NCI-H2196 treated with DMSO at 0.1 percent for 48 hours (cell line): ENCODE data around the gene PIAS4.

Source experiments
- DNase-seq: peaks from one replicate; lab custom pipeline; 2025; ENCODE audit not compliant: unreplicated experiment; lab: John Stamatoyannopoulos, UW

PIAS4 gene

GRCh38 chr19:4038661-4039423 is 31.3 kb downstream of the PIAS4 start:
- DNase-seq = no peak

- no peak for DNase-seq
Observed at GRCh38 chr19:4042064-4042730, 34.7 kb downstream of the PIAS4 start.

DNA sequence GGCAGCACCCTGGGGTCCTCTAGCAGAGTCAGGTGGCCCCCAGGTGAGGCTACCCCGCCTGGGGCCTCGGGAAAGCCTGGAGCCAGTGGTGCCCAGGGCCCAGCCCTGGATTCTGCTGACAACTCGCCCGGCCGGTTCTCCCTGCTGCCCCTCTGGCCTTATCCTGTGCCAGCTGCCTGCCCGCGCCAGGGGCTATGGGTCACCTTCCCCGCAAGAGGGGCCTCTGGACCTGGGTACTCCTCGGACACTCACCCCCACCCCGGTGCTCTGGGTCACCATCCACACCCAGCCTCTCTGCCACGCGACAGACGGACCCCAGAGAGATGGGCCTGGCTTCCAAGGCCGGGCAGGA is 35.2 kb downstream of the PIAS4 start:
- no peak for DNase-seq

DNA sequence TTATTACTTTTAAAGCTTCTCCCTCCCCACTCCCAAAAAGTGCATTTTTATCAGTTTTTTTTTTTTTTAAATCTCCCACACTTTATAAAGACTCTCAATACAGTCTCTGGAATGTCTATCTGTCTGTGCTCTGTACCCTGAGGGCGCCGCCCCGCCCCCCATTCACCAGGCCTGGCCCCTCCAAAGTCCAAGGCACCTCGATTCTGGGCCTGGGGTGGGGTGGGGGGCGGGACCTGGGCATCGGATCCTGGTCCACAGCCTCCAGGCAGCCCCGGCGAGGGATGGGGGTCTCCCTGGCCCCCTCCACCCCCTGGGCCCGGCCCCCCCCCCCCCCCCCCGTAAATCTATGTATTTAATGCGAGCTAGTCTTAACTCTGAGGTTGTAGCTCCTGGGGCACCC is 35.9 kb downstream of the PIAS4 start:
- DNase-seq = no peak

GRCh38 chr19:4043966-4044715 is 36.6 kb downstream of the PIAS4 start:
- DNase-seq = no peak

DNA sequence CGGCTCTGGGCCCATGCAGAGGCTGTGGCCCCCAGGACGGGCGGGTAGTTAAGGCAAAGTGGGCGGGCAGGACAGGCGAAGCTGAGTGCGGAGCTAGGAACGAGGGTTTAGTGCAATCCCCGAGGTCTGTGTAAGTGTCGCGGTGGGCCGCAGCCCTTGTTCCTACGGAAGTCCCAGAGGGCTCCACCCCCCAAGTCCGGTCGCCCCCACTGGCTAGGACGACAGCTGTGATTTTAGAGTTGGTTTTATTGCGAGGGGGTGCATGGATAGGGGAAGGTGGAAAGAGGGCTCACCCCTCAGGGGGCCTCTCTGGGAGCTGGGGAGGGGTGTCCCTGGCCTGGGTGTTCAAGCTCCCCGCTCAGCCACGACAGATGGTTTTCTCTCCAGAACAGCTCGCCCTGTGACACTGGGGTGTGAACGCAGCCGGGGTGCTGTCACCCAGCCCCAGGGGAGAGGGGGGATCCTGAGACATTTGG is 37.5 kb downstream of the PIAS4 start:
- no peak for DNase-seq

DNA sequence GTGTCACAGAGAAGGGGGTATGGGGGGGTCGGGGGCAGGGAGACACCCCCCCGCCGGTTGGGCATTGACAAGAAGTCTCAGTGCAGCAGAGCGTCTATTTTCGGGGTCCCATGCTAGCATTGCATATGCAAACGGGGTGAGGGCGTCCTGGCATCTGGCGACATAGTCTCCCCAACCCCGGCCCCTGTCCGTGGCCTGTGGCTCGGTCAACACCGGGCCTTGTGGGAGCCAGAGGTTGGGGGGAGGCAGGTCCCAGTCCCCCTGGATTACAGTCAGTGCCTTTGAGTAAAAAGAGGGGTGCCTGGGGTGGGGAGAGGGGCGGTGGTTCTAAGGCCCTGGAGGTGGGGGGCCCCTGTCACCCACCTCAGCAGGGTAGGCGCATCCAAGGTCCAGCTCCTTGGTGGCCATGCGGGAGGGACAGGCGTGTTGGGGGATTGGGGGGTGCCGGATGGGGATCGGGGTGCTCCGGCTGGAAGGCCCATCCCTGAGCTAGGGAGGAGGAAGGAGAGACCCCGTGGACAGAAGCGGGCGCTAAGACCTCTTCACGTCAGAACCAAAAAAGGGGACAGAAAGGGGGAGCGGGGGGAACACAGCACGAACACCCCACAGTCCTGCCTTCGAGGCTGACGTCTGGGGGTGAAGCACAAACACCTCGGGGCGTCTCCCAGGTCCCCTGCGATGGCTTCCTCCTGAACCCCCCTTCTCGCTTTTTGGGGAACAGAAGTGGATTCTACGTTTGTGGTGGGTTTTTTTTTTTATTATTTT is 38.2 kb downstream of the PIAS4 start:
- DNase-seq = no peak

- DNase-seq = no peak
Observed at GRCh38 chr19:4046362-4046691, 38.8 kb downstream of the PIAS4 start.

- DNase-seq = no peak
Observed at GRCh38 chr19:4046946-4047683, 39.6 kb downstream of the PIAS4 start.

DNA sequence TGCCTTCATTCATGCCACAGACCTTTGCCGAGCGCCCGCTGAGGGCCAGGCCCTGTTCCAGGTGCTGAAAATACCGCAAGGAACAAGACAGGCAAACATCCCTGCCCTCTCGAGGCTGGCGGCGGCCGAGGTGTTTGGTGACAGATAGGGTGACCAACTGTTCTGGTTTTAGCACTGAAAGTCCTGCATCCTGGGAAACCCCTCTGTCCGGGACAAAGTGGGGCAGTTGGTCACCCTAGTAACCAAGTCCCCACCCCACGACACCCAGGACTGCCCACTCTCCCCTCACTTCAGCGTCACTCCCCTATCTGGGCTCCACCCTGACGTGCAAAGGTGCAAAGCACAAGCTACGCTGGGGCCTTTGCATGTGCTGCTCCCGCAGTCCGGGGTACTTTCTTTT is 41.9 kb downstream of the PIAS4 start:
- DNase-seq = no peak

- DNase-seq = no peak
Observed at GRCh38 chr19:4051175-4052101, 43.9 kb downstream of the PIAS4 start.

DNA sequence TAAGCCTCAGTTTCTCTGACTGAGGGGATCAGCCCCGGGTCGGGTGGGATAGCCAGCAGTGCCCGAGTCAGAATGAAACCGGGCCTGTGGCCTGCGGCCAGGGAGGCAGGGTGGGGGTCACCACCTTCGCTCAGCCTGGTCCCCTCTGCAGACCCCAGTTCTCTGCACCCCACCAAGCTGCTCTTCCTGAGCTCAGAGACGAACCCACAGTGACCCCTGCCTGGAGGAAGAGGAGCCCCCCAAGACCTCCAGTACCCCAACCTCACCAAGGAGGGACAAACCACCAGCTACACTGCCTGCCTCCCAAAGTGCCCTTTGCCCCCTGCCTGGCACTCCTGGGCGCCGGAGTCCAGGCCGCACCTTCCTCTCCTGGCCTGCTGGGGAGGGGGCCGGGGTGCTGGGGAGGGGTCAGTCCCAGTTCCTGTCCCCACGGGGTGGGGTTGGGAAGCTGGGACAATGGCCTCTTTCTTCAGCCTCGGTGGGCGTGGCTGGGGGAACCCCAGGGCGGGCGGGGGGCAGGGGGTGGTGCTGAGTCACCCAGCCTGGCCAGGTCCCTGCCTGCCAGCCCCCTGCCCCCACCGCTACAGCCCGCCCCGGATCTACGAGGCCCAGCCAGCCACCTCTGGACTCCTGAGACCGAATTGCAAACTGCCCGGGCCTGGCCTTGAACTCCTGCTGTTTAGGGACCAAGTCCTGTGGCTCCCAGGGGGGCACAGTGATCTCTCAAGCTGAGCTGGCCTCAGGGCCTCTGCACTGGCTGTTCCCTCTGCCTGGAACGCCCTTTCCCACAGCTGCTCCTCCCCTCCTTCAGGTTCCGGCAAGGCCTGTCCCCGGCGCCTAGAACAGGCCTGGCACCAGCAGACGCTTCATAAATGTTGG is 44.8 kb downstream of the PIAS4 start:
- no peak for DNase-seq

- DNase-seq = no peak
Observed at GRCh38 chr19:4052993-4053422, 45.5 kb downstream of the PIAS4 start.

DNA sequence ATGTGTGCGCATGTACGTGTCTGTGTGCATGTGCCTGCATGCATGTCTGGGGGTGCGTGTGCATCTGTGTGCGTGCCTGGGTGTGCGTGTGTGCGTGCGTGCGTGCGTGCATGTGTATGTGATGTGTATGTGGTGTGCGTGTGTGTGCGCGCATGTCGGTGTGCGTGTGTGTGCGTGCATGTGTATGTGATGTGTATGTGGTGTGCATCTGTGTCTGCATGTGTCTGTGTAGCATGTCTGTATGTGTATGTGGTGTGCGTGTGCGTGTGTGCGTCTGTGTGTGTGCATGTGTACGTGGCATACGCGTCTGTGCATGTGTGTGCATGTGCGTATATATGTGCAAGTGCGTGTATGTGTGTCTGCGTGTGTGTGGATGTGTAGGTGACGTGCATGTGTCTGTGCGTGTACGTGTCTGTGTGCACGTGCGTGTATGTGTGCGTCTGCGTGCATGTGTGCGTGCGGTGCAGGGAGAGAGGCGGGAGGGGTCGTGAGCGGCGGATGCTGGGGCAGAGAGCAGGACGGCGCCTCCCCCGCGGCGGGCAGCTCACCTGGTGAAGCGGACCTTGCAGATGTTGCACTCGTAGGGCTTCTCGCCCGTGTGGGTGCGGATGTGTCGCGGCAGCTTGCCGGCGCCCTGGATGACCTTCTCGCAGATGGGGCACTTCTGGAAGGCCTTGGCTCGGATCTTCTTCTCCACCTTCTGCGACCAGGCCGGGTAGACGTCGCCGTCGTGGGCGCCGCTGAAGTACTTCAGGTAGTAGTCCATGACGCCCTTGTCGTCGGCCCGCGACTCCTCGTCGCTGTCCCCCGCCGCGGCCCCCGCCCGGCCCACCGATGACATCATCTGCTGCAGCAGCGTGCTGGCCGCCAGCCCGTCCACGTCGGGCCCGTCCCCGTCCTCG is 46.1 kb downstream of the PIAS4 start:
- no peak for DNase-seq

- DNase-seq = no peak
Observed at GRCh38 chr19:4054441-4055208, 47.1 kb downstream of the PIAS4 start.

DNA sequence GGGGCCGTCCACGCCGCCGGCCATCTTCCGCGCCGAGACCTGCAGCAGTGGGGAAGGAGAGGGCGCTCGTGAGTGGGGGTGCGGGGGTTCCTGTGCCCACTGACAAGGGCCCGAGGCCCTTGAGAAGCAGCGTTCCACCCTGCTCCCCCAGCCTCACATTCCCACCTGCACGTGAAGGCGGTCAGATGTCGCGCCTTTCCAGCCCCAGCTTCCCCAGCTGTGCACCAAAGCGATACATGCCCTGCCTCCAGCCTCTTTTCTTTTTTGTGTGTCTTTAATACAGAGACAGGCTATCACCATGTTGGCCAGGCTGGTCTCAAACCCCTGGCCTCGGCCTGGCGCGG is 47.6 kb downstream of the PIAS4 start:
- no peak for DNase-seq
